ENCODE measurements around the gene USP12.

DNA sequence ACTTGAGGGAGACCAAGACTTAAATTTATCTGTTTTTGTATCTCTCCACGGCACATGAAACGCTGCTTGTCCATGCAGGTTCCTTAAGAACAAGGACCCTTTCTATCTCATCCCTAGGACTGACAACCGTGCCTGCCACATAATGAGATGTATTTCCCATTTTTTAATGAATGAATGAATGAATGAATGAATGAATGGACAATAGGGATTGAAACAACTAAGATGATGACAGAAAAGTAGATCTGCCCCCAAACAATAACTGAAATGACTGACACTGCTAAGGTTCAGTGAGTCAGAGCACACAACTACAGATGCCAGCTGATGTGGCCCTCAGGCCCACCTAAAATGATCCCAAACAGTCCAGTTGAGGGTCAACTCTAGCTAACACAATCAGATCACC lies 69.8 kb downstream of the USP12 start:
- TF ChIP-seq, protein P1, sequence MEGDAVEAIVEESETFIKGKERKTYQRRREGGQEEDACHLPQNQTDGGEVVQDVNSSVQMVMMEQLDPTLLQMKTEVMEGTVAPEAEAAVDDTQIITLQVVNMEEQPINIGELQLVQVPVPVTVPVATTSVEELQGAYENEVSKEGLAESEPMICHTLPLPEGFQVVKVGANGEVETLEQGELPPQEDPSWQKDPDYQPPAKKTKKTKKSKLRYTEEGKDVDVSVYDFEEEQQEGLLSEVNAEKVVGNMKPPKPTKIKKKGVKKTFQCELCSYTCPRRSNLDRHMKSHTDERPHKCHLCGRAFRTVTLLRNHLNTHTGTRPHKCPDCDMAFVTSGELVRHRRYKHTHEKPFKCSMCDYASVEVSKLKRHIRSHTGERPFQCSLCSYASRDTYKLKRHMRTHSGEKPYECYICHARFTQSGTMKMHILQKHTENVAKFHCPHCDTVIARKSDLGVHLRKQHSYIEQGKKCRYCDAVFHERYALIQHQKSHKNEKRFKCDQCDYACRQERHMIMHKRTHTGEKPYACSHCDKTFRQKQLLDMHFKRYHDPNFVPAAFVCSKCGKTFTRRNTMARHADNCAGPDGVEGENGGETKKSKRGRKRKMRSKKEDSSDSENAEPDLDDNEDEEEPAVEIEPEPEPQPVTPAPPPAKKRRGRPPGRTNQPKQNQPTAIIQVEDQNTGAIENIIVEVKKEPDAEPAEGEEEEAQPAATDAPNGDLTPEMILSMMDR (IDR thresholded peaks at IDR 0.05): no peak
- TF ChIP-seq ZNF138 (CRISPR knock-in tag; conservative IDR thresholded peaks at IDR 0.05) (no peak), ESRRA (CRISPR knock-in tag; IDR thresholded peaks at IDR 0.05; ENCODE audit: borderline replicate concordance) (no peak), SP1 (CRISPR knock-in tag; conservative IDR thresholded peaks at IDR 0.05) (no peak), FOXJ3 (CRISPR knock-in tag; IDR thresholded peaks at IDR 0.05; ENCODE audit: borderline replicate concordance) (no peak), RELA (CRISPR knock-in tag; IDR thresholded peaks at IDR 0.05; ENCODE audit: borderline replicate concordance) (no peak)
- TF ChIP-seq, protein P2, sequence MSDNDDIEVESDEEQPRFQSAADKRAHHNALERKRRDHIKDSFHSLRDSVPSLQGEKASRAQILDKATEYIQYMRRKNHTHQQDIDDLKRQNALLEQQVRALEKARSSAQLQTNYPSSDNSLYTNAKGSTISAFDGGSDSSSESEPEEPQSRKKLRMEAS (CRISPR knock-in tag; IDR thresholded peaks at IDR 0.05): no peak
